NCI-H1930 (cell line): ENCODE data around the gene CTNNA2.
A peak's percentile ranks its signal among the peaks of the same experiment; 100 is the strongest.

Experiments used
- DNase-seq, 2 experiments: peaks; one replicate each; lab custom pipeline; 2025; lab: John Stamatoyannopoulos, UW

The CTNNA2 gene

GRCh38 chr2:80496346-80496745 is 983.5 kb downstream of the CTNNA2 start:
- DNase-seq, result no peak

- no peak for DNase-seq
These were observed 983.9 kb downstream of the CTNNA2 start for GRCh38 chr2:80496775-80497174.

GRCh38 chr2:80499095-80499494 is 986.2 kb downstream of the CTNNA2 start:
- DNase-seq, result peak; percentile 34 to 54

- no peak for DNase-seq
These were observed 989.2 kb downstream of the CTNNA2 start for GRCh38 chr2:80501874-80502624.

- no peak for DNase-seq
These were observed 993.7 kb downstream of the CTNNA2 start for GRCh38 chr2:80506563-80506962.

GRCh38 chr2:80510716-80511115 is 997.9 kb downstream of the CTNNA2 start:
- DNase-seq, result no peak

- no peak for DNase-seq
These were observed 1003.1 kb downstream of the CTNNA2 start for GRCh38 chr2:80515964-80516363.

- DNase-seq, result no peak
These were observed 1004.5 kb downstream of the CTNNA2 start for GRCh38 chr2:80517316-80517715.

- DNase-seq, result no peak
These were observed 1006.3 kb downstream of the CTNNA2 start for GRCh38 chr2:80519121-80519643.

- no peak for DNase-seq
These were observed 1006.9 kb downstream of the CTNNA2 start for GRCh38 chr2:80519699-80520291.

GRCh38 chr2:80525152-80525551 is 1012.3 kb downstream of the CTNNA2 start:
- DNase-seq, result no peak

- DNase-seq, result no peak
These were observed 1014.3 kb downstream of the CTNNA2 start for GRCh38 chr2:80527119-80527518.

GRCh38 chr2:80529466-80530165 is 1016.8 kb downstream of the CTNNA2 start:
- no peak for DNase-seq

- no peak for DNase-seq
These were observed 1017.7 kb downstream of the CTNNA2 start for GRCh38 chr2:80530442-80531064.

- DNase-seq, result no peak
These were observed 1018.5 kb downstream of the CTNNA2 start for GRCh38 chr2:80531319-80531718.

GRCh38 chr2:80545420-80546210 is 1032.8 kb downstream of the CTNNA2 start:
- no peak for DNase-seq

- DNase-seq, result no peak
These were observed 1033.9 kb downstream of the CTNNA2 start for GRCh38 chr2:80546766-80547165.

GRCh38 chr2:80547344-80547743 is 1034.5 kb downstream of the CTNNA2 start:
- no peak for DNase-seq

GRCh38 chr2:80548469-80548868 is 1035.6 kb downstream of the CTNNA2 start:
- DNase-seq, result no peak

GRCh38 chr2:80549901-80550300 is 1037.0 kb downstream of the CTNNA2 start:
- DNase-seq, result no peak

- no peak for DNase-seq
These were observed 1047.5 kb downstream of the CTNNA2 start for GRCh38 chr2:80560326-80560725.

GRCh38 chr2:80568011-80568410 is 1055.2 kb downstream of the CTNNA2 start:
- no peak for DNase-seq
